Measurements from ENCODE around the gene TUBE1.

- TF ChIP-seq POLR2A (IDR thresholded peaks at IDR 0.05; ENCODE audit: low read length), result no peak
- TF ChIP-seq GATA1 (IDR thresholded peaks at IDR 0.05; ENCODE audit: low read depth, low read length), result no peak
Measured at GRCh38 chr6:112038756-112039430, 48.4 kb downstream of the TUBE1 start.

Data from erythroblast (primary cell).